Stimulated activated CD4-positive, alpha-beta T cell treated with anti-CD3 and anti-CD28 coated beads, TNF-alpha, amount 100 ng/mL, for 48 hours (primary cell): ENCODE data around the gene ASIC1.

ENCODE experiments used
- DNase-seq, 3 donors: peaks; one replicate each; pipeline ENCODE4 v3.0.0-alpha.2; 2020; ENCODE audit warnings: low read depth in 3 of 3

The ASIC1 gene

DNA sequence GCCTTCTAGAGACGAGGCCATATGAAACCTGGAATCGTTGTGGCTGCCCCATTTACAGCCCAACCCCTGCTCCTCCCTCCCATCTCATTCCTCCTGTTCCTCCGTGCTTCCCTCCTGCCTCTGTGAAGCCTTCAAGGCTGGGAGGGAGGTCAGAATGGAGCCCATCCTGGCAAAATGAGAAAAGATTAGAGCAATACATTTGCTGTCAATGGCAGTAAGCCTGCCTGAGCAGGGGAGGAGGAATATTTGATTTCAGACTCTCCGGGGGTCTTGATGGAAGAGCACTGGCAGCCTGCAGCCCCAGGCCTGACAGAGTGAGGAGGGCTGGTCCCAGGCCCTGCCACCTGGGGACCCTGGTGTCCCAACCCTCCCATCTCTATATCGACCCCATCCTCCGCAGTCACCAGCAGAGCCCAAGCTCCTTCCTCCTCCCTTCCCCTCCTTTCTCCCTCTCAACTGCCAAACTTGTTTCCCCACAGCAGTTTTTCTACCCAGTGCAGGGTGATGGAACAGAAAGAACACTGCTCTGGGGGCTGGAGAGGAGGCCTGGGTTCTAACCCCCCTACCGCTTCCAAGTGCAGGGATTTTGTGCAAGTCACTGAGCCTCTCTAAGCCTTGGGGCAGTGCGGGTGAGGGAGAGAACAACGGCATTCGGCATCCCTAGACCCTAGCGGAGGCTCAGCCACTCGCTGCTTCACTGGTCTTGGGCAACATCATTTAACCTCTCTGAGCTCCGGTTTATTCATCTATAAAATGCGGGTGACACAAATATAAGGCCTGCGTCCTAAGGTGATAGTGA, 16.1 kb upstream of the ASIC1 start:
- DNase-seq = no peak

DNA sequence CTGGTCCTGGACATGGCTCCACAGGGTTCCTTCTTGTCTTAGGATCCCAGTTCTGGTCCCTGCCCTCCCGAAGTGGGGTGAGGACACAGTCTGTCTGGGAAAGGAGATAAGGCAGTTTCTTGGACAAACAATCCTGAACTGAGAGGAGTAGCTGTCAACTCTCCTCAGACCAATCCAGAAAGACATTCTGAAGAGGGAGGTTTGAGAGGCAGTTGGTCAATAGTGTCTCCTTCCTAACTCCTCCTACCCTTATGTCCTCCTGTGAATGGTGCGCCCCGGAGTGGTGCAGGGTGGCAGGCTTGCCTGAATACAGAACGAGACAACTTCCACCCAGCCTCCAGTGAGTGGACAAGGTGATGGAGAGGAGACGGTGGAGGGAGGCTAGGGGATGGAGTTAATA, 15.4 kb upstream of the ASIC1 start:
- DNase-seq = no peak

DNA sequence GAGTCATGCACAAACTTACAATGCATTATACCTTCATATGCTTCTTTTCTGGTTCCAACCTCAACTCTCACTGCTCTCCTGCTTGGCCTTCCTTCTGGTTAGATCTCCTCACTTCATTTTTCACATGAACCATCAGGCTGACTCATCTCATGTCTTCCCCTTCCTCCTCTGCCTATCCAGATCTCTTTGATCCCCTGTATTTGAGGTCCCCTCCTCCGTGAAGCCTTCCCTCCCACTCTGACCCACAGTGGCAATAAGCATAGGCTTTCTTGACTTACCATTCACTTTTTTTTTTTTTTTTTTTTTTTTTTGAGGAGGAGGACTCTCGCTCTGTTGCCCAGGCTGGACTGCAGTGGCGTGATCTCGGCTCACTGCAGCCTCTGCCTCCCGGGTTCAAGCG, 14.7 kb upstream of the ASIC1 start:
- DNase-seq = no peak

DNA sequence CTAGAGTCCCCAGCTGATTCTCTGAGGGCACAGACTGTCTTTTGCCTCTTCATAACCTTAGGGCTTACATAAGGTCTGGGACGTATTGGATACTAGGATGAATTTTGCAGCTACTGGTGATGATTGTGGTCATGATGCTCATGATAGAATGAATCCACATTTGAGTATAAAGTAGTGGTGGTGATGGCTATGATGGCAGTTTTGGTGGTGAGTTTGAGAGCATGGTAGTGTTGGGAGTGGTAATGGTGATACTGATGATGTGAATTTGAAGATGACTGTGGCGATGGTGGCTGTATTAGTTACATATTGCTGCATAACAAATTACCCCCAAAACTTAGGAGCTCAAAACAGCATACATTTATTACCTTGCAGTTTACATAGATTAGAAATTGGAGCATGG, 14.1 kb upstream of the ASIC1 start:
- no peak for DNase-seq

DNA sequence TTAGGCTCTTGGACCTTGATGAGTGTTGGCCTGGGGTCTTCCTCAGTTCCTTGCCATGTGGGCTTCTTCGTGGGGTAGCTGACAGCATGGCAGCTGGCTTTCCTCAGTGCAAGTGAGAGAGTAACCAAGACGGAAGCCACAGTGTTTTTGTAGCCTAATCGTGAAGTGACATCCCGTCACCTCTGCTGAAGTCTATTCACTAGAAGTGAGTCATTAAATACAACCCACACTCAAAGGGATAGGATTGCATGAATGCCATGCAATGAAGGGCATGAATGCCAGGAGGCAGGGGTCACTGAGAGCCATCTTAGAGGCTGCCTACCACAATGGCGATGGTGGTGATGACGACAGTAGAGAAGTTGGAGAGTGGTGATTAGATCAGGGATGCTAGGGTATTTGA, 13.5 kb upstream of the ASIC1 start:
- DNase-seq = peak in 1 of 3 donors; percentile 16

DNA sequence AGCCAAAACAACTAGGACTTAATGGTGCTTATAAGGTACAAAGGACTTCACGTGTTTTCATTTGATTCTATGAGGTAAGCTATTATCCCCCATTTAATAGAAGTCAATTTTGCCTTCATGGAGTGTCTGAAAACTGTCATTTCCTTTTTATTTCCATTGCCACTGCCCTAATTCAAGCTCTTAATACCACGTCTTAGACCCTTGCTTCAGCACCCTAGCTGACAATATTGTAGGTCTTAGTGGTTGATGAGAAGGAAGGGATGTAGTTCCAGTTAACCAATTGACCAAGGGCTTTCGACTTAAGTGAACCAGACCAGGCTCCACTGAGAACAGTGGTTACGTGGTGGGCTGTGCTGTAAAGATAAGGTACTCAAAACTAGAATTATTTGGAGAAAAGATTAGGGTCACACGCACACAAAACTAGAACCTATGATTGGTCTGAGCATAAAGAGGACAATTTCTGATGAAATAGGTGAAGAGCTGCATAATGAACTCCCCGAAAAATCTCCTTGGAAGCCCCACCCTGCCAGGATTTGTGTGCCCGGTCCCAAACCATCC, 9.6 kb upstream of the ASIC1 start:
- DNase-seq = no peak

DNA sequence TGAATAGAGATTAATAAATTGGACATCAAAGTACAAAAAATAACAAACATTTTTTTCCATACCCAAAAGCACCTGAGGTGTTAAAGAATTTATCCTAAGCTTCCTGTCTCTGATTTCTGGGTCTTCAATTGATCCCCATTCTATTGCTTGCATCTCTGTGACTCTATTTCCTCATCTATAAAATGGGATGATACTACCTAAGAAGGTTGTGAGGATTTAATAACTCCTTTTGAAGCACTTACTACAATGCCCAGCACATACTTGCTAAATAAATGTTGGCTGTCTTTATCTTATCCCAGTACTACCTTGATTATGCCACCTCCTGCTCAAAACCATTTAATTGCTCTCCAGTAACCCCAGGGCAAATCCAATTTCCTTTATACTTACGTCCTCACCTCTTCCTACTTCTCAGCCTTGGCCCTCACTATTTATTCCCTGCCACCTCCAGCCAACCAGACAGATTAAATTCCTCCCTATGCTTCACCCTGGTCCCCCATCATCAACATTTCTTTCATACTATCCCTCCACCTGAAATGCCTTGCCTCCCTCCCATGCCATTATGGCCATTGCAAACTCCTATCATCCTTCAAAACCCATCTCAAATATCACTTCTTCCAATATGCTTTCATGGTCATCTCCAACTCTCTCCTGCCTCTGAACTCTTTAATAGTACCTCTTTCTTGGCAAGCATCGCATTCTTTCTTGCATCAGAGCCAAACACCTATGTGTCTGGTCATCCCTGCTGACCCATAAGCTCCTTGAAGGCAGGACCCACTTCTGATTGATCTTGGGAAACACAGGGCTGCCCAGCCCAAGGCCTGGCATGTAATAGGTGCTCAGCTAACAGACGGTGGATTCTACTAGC, 7.9 kb upstream of the ASIC1 start:
- no peak for DNase-seq

DNA sequence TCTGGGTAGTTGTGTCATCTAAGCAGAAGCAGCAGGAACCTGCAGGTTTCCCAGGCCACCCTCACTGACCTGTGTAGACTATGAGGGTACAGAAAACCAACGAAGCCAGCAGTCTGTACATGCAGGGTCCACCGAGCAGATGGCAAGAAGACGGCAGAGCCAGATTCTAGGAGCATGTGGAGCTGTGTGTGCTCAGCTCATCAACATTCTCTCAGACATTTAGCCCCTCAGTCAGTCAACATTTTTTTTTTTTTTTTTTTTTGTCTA, 7.3 kb upstream of the ASIC1 start:
- no peak for DNase-seq

DNA sequence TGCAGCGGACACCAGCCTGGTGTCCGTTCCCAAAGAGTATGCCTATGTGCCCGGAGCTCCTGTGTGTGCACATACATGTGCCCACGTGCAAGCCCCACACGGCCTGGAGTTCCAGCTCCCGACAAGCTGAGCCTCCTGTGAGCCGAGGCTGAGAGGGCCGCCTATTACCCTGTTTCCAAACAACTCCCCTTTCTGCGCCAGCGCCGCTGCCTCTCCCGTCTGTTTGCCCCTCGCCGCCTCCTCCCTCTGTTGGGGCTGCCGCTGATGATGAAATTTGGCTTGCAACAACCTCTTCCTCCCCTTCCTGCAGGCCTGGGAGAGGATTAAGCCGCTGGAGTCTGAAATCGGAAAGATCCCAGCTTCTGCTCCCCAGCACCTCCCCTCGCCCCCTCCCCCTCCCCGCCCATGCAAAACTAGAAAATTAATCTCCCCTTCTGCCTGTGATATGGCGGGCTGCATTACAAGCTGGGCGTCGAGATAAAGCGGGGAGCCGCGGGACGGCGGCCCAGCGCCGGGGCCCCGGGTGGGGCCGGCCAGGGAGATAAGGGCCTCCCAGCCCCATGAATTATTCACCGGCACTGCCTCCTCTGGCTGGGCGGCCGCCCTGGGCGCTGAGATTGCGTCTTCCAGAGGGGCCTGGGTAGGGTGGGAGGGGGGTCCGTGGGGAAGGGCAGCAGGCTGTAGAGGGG, 6.8 kb upstream of the ASIC1 start:
- DNase-seq = no peak

DNA sequence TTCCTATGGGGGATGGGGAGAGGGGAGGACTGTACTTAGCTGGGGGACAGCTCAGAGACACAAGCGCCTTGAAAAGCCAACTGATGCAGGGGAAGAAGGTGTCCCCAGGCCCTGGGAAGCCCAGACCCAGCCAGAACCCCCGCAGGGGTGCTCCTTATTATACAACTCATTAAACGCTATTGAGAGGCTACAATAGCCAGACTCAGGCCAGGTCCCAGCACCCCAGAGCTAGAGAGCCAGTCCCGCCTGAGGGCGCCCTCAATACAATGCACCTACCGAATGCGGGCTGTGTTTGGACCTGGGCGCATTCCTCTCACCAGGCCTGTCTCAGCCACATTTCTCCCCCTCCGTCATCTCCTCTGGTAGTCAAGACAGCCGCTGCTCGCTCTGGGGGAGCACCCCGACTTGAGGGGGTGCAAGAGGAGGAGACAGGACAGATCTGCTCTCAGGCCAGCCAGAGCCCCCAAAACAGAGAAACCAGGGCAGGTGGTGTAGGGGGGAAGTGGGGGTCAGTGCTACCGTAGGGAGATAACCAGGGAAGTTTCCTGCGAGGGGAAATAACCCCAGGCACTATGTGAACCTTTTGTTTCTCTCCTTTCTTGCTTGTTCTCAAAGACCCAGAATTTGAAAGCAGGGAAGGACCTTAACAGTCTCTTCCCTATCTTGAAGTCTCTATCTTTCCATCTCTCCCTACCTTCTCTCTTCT, 6.1 kb upstream of the ASIC1 start:
- no peak for DNase-seq

DNA sequence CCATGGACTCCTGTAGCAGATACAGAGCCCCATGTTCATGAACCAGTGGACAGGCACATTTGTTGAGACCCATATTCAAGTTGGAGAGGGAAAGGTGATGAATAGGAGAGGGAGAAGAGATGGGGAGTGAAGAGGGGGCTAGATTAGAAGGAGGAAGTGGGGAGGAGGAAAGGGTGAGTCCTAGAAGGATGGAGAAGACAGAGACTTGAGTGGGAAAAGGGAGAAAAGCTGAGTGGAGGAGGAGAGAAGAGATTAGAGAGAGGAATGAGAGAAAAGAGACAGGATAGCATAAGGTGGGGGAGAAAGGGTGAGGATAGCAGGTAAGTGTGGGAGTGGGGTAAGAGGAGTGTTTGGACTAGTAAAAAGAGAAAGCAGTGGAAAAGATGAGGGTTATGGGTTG, 4.9 kb upstream of the ASIC1 start:
- no peak for DNase-seq

DNA sequence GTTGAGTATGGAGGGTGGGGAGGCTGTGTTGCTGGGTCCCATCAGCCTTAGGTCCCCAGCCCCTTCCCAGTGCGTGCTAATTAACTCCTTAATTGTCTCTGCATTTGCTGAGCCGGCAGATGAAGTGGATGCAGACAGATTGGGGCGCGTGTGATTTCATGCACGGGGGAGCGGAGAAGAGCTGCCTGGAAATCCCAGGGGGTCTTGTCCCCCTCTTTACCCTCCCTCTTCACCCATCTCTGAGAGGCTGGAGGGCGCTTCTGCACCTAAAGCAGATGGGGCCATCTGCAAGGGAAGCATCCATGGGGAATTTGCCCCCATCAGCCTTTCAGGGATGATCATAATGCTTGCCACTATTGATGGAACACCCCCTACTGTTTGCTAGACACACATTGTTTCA, 4.4 kb upstream of the ASIC1 start:
- DNase-seq = no peak

DNA sequence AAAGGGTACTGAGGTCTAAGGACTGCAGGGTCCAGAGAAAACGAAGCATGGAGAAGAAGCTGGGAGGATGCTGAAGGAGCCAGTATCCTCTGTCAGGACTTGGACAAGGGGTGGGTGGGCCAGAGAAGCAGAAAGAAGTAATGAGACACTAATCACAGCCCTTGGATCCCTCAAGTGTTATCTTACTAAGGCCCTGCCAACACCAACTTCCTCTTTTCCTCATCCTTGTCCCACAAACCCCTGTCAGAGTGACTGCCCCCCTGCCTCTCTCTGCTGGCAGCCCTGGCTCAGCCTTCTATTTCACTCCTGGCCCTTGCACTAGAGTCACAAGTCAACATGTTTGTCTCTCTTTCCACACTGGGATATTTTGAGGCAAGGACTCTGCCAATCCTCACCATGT, 3.8 kb upstream of the ASIC1 start:
- DNase-seq = no peak

DNA sequence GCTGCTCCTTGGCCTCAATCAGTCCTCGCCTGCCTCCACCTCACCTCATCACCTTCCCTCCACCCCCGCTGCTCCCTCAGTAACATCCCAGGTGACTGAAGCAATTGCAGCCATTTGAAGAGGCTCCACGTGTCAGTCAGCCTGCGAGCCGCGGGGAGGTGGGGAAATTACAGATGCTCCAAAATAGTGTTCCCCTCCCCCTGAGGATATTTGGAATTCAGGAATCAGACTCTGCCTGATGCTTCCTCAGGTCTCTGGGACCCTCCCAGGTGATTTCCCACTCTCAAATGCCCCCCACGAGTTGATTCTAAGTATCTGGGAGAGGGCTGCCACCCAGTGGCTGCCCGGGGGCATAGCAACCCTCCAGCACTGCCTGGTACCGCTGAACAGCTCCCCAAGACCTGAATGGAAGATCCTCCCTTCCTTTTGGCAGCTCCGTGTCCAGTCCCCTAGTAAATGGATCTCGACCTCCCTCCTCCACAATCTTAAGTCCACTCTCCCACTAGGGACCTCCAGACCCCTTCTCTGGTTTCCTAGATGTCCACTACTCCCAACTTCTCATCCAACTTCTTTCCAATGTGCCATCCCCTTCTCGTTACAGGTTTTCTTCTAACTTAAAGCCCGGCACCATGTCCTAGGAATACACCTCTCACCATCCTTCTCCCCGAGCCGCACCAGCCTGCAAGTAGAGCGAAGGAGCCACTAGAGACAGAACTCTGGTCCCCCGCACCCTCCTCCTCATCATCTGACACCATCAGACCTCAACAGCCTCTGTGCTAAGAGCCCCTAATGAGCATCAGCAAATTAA, 1.4 kb upstream of the ASIC1 start:
- DNase-seq = peak in 2 of 3 donors; percentile 27 to 48

DNA sequence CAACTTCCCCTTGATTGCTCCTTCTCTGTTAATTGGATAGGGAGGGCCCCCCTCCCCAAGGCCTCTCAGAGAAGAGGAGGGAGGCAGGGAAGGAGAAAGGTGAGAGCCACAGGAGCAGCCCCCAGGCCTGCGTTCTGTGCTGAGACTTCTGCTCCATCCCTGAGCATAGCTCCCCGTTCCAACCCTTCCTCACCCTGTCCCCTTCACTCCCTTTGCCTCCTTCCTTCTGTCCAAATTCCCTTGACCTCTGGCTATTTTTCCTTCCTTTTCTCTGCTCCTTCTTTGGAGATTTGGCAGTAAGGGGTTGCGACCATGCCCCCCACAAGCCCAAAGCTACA, 788 bp upstream of the ASIC1 start:
- DNase-seq = no peak

DNA sequence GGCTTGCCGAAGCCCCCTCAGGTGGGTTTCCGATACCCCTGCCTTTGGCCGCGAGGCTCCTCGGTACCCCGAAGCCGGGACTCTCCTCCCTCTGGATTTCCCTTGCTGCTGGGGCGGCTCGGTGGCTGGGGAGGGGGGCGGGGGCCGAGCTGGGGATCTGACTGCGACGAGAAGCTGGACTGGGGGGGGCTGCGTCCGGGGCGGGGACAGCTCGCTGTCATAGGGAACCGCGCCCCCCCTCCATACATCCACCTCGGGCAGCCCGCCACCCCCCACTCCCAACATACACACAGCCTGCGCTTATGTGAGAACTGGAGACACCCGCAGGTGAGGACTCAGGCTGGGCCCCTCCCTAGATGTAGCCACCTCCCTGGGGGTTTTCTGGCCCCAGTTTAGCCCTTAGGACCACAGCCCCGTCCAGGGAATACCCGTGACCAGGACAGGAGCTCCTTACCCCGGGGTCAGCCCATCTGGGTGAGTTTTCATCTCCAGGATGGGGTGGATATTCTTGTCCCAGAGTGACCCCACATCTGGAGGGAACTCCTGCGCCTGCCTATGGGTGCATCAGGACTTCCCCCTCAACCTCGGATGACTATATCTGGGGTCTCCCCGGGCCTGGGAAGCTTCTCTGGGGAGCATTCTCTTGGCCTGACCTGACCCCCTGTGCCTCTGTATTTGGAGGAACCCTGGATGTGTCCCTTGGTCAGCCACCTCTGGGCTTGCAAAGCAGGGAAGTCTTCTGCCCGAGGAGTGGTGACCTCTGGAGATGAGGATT, 687 bp downstream of the ASIC1 start:
- DNase-seq = no peak

DNA sequence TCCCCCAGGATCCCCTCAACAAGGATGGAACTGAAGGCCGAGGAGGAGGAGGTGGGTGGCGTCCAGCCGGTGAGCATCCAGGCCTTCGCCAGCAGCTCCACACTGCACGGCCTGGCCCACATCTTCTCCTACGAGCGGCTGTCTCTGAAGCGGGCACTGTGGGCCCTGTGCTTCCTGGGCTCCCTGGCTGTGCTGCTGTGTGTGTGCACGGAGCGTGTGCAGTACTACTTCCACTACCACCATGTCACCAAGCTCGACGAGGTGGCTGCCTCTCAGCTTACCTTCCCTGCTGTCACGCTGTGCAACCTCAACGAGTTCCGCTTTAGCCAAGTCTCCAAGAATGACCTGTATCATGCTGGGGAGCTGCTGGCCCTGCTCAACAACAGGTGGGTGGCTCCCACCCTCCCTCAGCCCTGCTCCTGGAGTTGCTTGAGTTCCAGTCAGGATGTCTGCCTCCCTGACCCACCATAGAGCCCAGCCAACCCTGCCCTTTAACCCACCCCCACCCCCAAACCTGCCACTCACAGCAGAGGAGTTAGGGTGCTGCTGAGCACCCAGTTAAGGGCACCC, 1.4 kb downstream of the ASIC1 start:
- no peak for DNase-seq

DNA sequence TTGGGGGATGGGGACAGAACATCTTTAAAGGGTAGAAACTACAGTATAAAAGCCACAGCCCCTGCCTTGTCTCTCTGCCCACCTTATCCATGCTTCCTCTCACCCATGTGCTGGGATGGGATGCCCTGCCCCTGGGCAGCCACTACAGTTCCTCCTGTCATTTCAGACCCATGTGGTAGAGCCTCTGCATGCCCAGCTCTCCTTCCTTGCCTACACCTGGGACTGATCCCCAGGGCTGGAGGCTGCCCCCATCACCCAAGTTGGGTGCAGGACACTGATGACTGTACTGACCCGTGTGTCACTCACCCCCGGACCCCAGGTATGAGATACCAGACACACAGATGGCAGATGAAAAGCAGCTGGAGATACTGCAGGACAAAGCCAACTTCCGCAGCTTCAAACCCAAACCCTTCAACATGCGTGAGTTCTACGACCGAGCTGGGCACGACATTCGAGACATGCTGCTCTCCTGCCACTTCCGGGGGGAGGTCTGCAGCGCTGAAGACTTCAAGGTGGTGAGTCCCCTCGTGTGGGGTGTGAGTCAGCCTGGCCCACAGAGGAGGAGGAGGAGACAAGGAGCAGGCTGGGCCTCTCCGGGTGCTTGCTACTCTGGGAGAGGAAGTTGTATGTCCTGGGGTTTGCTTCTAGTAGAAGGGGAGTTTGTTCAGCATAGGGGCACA, 2.2 kb downstream of the ASIC1 start:
- peak in 2 of 3 donors; percentile 52 to 57 for DNase-seq

DNA sequence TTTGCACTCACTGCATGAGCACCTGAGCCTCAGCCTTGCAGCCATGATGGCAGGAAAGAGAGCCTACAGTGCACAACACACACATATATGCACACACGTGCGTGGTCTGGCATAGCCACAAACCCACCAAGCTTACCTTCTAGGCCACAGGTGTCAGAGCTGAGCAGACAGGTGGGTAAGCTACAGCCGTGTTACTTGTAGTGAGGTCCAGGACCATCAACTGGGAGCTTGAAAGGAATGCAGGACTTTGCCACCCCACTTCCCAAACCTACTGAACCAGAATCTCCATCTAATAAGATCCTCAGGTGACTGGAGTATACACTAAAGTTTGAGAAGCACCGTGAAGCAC, 2.7 kb downstream of the ASIC1 start:
- no peak for DNase-seq

DNA sequence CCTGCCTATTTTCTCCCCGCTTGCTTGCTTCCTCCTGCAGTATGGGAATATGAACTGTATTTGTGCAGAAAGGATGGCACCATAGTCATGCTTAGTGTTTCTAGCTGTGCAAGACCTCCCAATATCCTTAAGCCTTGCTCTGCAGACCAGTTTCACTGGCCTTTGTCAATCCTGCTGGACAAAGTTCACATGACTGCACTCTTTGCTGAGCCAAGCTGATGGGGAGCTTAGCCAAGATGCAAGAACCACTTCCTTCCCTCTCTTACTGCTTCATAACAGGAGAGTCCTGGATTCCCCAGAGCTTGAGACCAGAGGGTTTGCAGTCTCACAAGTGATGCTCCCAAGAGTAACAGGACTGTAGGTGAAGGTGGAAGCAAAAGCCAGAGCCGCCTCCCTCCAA, 3.8 kb downstream of the ASIC1 start:
- DNase-seq = no peak
